Measurements from ENCODE around the gene WNT1.

WNT1 gene

DNA sequence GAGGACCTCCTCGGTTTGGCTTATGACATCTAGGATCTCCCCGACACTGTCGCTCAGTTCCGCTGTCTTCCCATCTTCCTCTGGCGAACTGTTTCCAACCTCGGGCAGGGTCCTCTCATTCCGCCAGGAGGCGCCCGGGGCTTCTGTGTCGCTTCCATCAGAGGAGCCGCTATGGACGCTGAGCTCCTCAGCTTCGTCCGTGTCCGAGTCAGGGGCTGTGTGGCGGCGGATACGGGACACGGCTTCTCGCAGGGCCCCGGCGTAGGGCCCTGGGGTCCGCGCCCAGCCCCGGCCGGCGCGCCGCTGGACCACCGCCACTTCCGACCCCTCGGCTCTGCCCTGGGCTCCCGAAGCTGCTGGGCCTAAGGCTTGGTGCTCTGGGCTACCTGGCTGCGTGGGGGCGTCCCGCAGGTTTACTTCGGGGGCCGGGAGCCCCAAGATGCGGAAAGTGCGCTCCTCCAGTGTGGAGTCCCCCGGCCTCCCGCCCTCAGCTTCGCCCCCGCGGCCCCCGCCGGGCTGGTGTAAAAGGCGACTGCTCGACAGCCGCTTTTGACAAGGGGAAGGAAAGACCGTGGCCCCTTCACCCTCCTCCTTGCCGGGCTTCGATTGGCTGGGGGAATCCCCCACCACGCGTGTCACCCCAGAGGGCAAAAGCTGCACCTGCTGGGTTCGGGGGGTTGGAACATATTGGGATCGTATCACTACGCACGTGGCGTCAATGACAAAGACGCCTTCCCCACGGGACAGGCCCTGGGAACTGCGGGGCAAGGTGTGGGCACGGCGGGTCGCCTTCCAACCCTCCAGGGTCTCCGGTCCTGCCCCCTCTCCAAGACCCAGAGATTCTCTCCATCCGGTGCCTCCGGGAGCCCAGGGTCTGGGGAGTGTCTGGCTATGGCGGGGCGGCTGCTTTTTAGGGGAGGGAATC lies 18.9 kb downstream of the WNT1 start:
- TF ChIP-seq, protein P1, sequence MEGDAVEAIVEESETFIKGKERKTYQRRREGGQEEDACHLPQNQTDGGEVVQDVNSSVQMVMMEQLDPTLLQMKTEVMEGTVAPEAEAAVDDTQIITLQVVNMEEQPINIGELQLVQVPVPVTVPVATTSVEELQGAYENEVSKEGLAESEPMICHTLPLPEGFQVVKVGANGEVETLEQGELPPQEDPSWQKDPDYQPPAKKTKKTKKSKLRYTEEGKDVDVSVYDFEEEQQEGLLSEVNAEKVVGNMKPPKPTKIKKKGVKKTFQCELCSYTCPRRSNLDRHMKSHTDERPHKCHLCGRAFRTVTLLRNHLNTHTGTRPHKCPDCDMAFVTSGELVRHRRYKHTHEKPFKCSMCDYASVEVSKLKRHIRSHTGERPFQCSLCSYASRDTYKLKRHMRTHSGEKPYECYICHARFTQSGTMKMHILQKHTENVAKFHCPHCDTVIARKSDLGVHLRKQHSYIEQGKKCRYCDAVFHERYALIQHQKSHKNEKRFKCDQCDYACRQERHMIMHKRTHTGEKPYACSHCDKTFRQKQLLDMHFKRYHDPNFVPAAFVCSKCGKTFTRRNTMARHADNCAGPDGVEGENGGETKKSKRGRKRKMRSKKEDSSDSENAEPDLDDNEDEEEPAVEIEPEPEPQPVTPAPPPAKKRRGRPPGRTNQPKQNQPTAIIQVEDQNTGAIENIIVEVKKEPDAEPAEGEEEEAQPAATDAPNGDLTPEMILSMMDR (IDR thresholded peaks at IDR 0.05; ENCODE audit: borderline replicate concordance, control extremely low read depth, extremely low read depth, insufficient read depth, missing control alignments): peak; percentile 81
- in situ Hi-C loops (cut with MboI; ENCODE audit: low sequenced_read_pairs, unreplicated experiment): no loop called here
- peak; percentile 83 for DNase-seq (ENCODE audit: low spot score)

DNA sequence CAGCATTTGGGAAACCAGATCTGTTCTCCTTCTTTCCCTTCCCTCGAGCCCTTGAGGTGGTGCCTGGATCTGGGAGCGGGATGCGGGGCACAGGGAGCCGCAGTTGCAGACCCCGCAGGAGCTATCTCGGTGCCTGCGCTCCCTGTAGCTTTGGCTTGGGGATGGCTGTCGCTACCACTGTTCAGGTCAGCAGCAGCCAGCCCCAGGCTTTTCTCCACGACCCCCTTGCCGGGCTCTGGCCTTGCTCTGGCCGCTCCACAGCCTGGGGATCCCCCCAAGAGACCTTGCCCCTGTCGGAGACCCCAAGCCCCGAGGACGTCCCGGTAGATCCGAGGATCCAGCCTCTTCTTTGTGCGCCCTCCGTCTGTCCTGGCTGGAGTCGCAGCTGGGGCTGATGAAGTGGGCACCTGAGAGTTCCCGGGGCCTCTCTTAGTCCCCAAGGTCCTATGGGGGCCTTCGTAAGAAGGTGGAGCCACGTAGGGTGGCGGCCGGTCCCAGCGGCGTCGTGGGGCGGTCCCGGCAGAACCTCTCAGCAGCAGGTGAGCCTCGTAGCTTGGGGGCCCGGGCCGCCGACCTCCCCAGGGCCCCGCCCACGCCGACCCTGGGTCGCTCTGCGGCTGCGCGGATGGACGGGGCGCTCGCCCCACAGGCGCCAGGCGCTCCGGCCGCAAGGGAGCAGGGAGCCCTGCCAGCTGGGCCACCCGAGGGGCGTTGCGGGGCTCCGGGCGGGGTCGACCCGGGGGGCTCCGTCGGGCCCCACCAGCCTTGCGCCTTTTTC lies 19.8 kb downstream of the WNT1 start:
- in situ Hi-C loops (cut with MboI; ENCODE audit: low sequenced_read_pairs, unreplicated experiment): no loop called here
- peak; percentile 92 for DNase-seq (ENCODE audit: low spot score)
- TF ChIP-seq, protein P1 (IDR thresholded peaks at IDR 0.05; ENCODE audit: borderline replicate concordance, control extremely low read depth, extremely low read depth, insufficient read depth, missing control alignments): no peak

DNA sequence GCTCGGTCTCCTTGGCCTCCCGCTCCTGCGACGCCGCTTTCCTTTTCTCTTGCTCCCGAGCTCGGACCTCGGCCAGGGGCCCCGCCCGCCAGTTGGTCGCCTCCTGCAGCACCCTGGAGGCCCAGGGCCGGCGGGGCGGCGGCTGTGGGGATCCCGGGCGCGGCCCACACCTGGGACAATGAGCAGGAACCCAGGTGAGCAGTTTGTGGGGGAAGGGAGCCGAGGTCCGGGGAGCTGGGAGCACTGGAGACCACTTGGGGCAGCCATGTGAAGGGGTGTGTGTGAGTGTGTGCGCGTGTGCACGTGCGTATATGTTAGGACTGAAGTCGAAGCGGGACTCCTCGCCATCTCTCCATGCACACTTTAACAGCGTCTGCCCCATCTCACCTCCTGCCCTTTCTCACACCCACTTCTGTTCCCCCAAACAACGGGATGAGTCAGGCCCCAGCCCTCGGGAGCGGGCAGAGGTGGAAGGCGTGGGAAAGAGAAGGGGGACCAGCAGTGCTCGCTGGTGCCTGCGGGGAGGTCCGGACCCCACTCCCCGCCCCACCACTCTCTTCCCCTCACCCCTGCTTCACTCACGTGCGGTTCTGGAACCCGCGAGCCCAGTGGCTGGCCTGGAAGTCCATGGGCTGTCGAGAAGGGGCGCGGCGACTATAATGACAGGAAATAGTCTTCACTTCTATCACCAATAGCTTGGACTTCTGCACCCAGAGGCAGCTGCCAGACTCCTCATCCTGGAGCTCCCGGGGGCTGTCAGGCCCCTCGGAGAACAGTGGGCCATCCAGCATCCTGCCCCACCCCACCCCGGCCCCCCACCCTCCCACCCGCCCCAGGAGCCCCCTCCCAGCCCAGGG lies 20.6 kb downstream of the WNT1 start:
- in situ Hi-C loops (cut with MboI; ENCODE audit: low sequenced_read_pairs, unreplicated experiment): no loop called here
- TF ChIP-seq, protein P1 (IDR thresholded peaks at IDR 0.05; ENCODE audit: borderline replicate concordance, control extremely low read depth, extremely low read depth, insufficient read depth, missing control alignments): no peak
- peak; percentile 63 for DNase-seq (ENCODE audit: low spot score)

DNA sequence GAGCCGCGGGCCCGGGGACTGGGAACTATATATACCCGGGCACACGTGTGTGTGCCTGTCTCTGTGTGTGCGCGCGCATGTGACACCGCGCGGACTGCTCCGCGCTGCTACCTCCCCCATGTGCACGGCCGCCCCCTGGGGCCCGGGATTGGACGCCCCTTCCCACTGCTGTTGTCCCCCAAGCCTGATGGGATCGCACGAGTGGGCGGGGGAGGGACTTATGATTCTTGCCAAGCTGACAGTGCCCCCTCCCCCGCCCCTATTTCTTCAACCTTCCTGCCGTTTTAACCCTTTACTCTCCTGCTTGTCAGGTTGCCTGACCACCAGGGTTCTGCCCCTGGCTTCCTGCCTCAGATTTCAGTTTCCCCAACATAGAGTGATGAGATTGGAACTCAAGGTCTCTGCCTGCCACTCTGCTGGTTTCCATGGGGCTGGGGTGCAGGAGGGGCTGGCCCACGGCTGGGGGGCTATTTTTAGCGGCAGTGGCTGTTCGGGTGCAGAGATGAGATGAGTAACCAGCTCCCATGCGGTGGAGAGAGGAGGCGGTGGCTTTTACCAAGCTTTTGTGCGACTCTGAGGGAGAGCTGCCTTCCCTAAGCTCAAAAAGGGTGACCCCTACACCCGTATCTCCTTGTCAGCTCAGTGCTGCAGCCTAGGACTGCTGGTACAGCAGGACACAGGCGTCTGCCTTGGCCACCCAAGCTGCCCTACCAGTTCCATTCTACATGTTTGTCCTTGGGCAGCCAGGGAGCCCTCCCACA lies 21.4 kb downstream of the WNT1 start, which contains the start of gene DDN:
DDN (minus strand) TSS at position 5 of the 761 bp plus-strand sequence. CDS start 88 bp downstream, outside the sequence.
- TF ChIP-seq, protein P1 (IDR thresholded peaks at IDR 0.05; ENCODE audit: borderline replicate concordance, control extremely low read depth, extremely low read depth, insufficient read depth, missing control alignments): no peak
- DNase-seq (ENCODE audit: low spot score): peak; percentile 85
- in situ Hi-C loops (cut with MboI; ENCODE audit: low sequenced_read_pairs, unreplicated experiment): no loop called here

DNA sequence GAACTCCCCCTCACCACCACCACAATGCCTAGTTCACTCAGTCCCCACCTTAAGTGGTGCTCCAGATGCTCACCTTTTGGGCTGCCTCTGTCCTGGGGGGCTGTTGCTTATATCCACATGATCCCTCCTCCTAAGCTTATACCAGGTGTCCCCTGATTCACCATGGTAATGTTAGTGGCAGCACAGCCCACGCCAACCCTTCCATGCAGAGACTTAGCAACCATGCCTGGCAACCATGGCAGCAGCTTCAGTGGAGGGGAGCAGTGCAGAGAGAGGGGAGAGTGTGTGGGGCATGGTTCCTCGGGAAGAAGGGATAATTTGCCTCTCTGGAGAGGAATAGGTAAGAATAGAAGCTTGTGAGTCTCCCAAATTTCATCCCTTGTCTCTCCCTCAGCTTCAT lies 22.2 kb downstream of the WNT1 start:
- in situ Hi-C loops (cut with MboI; ENCODE audit: low sequenced_read_pairs, unreplicated experiment): no loop called here
- TF ChIP-seq, protein P1 (IDR thresholded peaks at IDR 0.05; ENCODE audit: borderline replicate concordance, control extremely low read depth, extremely low read depth, insufficient read depth, missing control alignments): no peak
- no peak for DNase-seq (ENCODE audit: low spot score)

Data from GM13976 (cell line).